ENCODE data around the gene BCOR. TPM values are rescaled to one million over a fixed set of nuclear protein-coding genes. Genes with fewer than 3 reads are reported as not detected.

BCOR gene
- total RNA-seq, 1 experiment from 2014 or later = 7.5 TPM

- Mint-ChIP-seq H3K4me1 (ENCODE audit: insufficient read depth, unreplicated experiment) (no peaks in the 10 kb centered on the region), H3K27ac (ENCODE audit: low read depth, unreplicated experiment) (no peak overlapping the region), H3K36me3 (ENCODE audit: insufficient read depth, unreplicated experiment) (peaks cover 58% of the 10 kb centered on the region), H3K27me3 (ENCODE audit: insufficient read depth, unreplicated experiment) (no peaks in the 10 kb centered on the region), H3K9me3 (ENCODE audit: unreplicated experiment) (peaks cover 34% of the 10 kb centered on the region), H3K4me3 (ENCODE audit: unreplicated experiment) (no peak overlapping the region)
- DNase-seq (ENCODE audit: unreplicated experiment) = no peak
- ChIA-PET CTCF (interaction anchor here (0.6 to 1.0 kb wide), 2 partner anchors 236 to 1261 kb away, joined by 3 read pairs; no protein-coding TSS in a partner anchor), POLR2A (interaction anchor here (0.7 kb wide), 1 partner anchor 61 kb away, joined by 4 read pairs; no protein-coding TSS in a partner anchor)
- BruUV-seq (replicated peaks) = no TSS peak
- no peak for TF ChIP-seq CTCF (IDR thresholded peaks at IDR 0.05; ENCODE audit: unreplicated experiment)
- intact Hi-C loops (cut with micrococcal nuclease) = no loop called here
Observed at GRCh38 chrX:40049084-40049641, 48.6 kb downstream of the BCOR start.

GRCh38 chrX:40047485-40047884 is 50.3 kb downstream of the BCOR start:
- Mint-ChIP-seq H3K27me3 (ENCODE audit: insufficient read depth, unreplicated experiment) (no peaks in the 10 kb centered on the region), H3K4me1 (ENCODE audit: insufficient read depth, unreplicated experiment) (no peaks in the 10 kb centered on the region), H3K9me3 (ENCODE audit: unreplicated experiment) (peaks cover 21% of the 10 kb centered on the region), H3K36me3 (ENCODE audit: insufficient read depth, unreplicated experiment) (peaks cover 41% of the 10 kb centered on the region), H3K4me3 (ENCODE audit: unreplicated experiment) (no peak overlapping the region), H3K27ac (ENCODE audit: low read depth, unreplicated experiment) (no peak overlapping the region)
- no TSS peak for BruUV-seq (replicated peaks)
- CTCF ChIA-PET = no interaction called here
- no peak for DNase-seq (ENCODE audit: unreplicated experiment)
- POLR2A ChIA-PET = no interaction called here
- TF ChIP-seq CTCF (IDR thresholded peaks at IDR 0.05; ENCODE audit: unreplicated experiment) = no peak
- intact Hi-C loops (cut with micrococcal nuclease) = no loop called here

- CTCF ChIA-PET = interaction anchor here (0.6 kb wide), 1 partner anchor 582 kb away, joined by 3 read pairs; no protein-coding TSS in a partner anchor
- Mint-ChIP-seq H3K9me3 (ENCODE audit: unreplicated experiment) (peaks cover 1% of the 10 kb centered on the region), H3K36me3 (ENCODE audit: insufficient read depth, unreplicated experiment) (peaks cover 11% of the 10 kb centered on the region), H3K4me3 (ENCODE audit: unreplicated experiment) (no peak overlapping the region), H3K27ac (ENCODE audit: low read depth, unreplicated experiment) (no peak overlapping the region), H3K27me3 (ENCODE audit: insufficient read depth, unreplicated experiment) (no peaks in the 10 kb centered on the region), H3K4me1 (ENCODE audit: insufficient read depth, unreplicated experiment) (no peaks in the 10 kb centered on the region)
- no peak for DNase-seq (ENCODE audit: unreplicated experiment)
- BruUV-seq (replicated peaks) = no TSS peak
- POLR2A ChIA-PET = no interaction called here
- intact Hi-C loops (cut with micrococcal nuclease) = no loop called here
- no peak for TF ChIP-seq CTCF (IDR thresholded peaks at IDR 0.05; ENCODE audit: unreplicated experiment)
Observed at GRCh38 chrX:40043895-40044294, 53.9 kb downstream of the BCOR start.

GRCh38 chrX:40041915-40042314 is 55.8 kb downstream of the BCOR start:
- Mint-ChIP-seq H3K9me3 (ENCODE audit: unreplicated experiment) (no peaks in the 10 kb centered on the region), H3K27me3 (ENCODE audit: insufficient read depth, unreplicated experiment) (no peaks in the 10 kb centered on the region), H3K27ac (ENCODE audit: low read depth, unreplicated experiment) (no peak overlapping the region), H3K36me3 (ENCODE audit: insufficient read depth, unreplicated experiment) (no peaks in the 10 kb centered on the region), H3K4me1 (ENCODE audit: insufficient read depth, unreplicated experiment) (no peaks in the 10 kb centered on the region), H3K4me3 (ENCODE audit: unreplicated experiment) (no peak overlapping the region)
- intact Hi-C loops (cut with micrococcal nuclease) = no loop called here
- no peak for TF ChIP-seq CTCF (IDR thresholded peaks at IDR 0.05; ENCODE audit: unreplicated experiment)
- BruUV-seq (replicated peaks) = no TSS peak
- DNase-seq (ENCODE audit: unreplicated experiment) = no peak
- POLR2A ChIA-PET = no interaction called here
- CTCF ChIA-PET = no interaction called here
